ENCODE data around the gene IGSF23. TPM values are rescaled to one million over a fixed set of nuclear protein-coding genes. Genes with fewer than 3 reads are reported as not detected.

The IGSF23 gene
- total and polyA plus RNA-seq, 4 donors = 0.47 to 11.4 (median 3.3) TPM

DNA sequence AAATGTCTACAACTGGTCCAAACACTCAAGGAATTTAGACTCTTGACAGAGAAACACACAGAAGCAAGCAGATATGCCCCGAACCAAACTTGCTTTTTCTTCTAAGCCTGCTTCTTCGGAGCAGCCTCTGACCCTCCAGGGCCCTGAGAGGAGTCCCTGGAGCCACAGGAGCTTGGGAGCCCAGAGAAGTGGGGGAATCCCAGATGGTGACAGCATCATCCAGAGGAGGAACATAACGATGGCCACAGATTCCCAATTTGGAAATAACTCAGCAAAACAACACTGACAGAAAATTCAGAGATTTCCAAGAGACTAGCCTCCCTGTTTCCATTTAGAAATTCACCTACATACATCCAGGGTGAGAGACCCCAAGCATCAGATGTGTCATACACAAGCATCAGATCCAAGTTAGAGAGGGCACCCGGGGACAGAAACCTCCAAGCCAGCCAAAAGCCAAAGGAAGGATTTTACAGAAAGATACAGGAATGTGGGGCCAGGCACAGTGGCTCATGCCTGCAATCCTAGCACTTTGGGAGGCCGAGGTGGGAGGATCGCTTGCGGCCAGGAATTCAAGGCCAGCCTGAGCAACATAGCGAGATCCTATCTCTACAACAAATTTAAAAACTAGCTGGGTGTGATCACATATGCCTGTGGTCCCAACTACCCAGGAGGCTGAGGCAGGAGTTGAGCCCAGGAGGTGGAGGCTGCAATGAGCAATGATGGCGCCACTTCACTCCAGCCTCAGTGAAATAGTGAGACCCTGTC is 28.3 kb downstream of the IGSF23 start:
- peaks cover 0 to 3% (median 1%) of the 10 kb centered on the region in 4 donors for H3K36me3 ChIP-seq (ENCODE audit: control insufficient read depth in 4 of 4, insufficient read depth in 3 of 4, low read depth in 1 of 4, low read length in 3 of 4)
- H3K4me1 ChIP-seq (ENCODE audit: control insufficient read depth in 4 of 4, insufficient read depth in 4 of 4, low read length in 3 of 4) = peaks cover 2 to 32% (median 18%) of the 10 kb centered on the region in 4 donors
- H3K9ac ChIP-seq (ENCODE audit: low read depth in 1 of 2, low read length in 2 of 2) = no peak overlapping the region
- 95% methylated on average over 9 of the region's 9 CpGs for WGBS
- no peaks in the 10 kb centered on the region for H3K27me3 ChIP-seq (ENCODE audit: control insufficient read depth in 4 of 4, insufficient read depth in 4 of 4, low read length in 3 of 4)
- no peaks in the 10 kb centered on the region for H3K9me3 ChIP-seq (ENCODE audit: control insufficient read depth in 4 of 4, low read length in 3 of 4)
- TF ChIP-seq YY1 (IDR thresholded peaks at IDR 0.05) (no peak), HNF4A (conservative IDR thresholded peaks at IDR 0.05) (no peak), GABPA (IDR thresholded peaks at IDR 0.05 in 1 of 2, conservative IDR thresholded peaks at IDR 0.05 in 1 of 2) (no peak), NR2F2 (IDR thresholded peaks at IDR 0.05) (no peak), RXRA (IDR thresholded peaks at IDR 0.05) (no peak), TAF1 (conservative IDR thresholded peaks at IDR 0.05) (no peak), FOXA2 (IDR thresholded peaks at IDR 0.05) (no peak), RAD21 (IDR thresholded peaks at IDR 0.05) (no peak), FOXA1 (IDR thresholded peaks at IDR 0.05) (no peak)
- TF ChIP-seq, protein P1, sequence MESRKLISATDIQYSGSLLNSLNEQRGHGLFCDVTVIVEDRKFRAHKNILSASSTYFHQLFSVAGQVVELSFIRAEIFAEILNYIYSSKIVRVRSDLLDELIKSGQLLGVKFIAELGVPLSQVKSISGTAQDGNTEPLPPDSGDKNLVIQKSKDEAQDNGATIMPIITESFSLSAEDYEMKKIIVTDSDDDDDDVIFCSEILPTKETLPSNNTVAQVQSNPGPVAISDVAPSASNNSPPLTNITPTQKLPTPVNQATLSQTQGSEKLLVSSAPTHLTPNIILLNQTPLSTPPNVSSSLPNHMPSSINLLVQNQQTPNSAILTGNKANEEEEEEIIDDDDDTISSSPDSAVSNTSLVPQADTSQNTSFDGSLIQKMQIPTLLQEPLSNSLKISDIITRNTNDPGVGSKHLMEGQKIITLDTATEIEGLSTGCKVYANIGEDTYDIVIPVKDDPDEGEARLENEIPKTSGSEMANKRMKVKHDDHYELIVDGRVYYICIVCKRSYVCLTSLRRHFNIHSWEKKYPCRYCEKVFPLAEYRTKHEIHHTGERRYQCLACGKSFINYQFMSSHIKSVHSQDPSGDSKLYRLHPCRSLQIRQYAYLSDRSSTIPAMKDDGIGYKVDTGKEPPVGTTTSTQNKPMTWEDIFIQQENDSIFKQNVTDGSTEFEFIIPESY (IDR thresholded peaks at IDR 0.05) = no peak
- TF ChIP-seq, protein P2, sequence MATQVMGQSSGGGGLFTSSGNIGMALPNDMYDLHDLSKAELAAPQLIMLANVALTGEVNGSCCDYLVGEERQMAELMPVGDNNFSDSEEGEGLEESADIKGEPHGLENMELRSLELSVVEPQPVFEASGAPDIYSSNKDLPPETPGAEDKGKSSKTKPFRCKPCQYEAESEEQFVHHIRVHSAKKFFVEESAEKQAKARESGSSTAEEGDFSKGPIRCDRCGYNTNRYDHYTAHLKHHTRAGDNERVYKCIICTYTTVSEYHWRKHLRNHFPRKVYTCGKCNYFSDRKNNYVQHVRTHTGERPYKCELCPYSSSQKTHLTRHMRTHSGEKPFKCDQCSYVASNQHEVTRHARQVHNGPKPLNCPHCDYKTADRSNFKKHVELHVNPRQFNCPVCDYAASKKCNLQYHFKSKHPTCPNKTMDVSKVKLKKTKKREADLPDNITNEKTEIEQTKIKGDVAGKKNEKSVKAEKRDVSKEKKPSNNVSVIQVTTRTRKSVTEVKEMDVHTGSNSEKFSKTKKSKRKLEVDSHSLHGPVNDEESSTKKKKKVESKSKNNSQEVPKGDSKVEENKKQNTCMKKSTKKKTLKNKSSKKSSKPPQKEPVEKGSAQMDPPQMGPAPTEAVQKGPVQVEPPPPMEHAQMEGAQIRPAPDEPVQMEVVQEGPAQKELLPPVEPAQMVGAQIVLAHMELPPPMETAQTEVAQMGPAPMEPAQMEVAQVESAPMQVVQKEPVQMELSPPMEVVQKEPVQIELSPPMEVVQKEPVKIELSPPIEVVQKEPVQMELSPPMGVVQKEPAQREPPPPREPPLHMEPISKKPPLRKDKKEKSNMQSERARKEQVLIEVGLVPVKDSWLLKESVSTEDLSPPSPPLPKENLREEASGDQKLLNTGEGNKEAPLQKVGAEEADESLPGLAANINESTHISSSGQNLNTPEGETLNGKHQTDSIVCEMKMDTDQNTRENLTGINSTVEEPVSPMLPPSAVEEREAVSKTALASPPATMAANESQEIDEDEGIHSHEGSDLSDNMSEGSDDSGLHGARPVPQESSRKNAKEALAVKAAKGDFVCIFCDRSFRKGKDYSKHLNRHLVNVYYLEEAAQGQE (IDR thresholded peaks at IDR 0.05) = no peak
- TF ChIP-seq, protein P3, sequence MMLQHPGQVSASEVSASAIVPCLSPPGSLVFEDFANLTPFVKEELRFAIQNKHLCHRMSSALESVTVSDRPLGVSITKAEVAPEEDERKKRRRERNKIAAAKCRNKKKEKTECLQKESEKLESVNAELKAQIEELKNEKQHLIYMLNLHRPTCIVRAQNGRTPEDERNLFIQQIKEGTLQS (IDR thresholded peaks at IDR 0.05) = no peak
- TF ChIP-seq, protein P4, sequence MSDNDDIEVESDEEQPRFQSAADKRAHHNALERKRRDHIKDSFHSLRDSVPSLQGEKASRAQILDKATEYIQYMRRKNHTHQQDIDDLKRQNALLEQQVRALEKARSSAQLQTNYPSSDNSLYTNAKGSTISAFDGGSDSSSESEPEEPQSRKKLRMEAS (IDR thresholded peaks at IDR 0.05) = no peak
- no peak for DNase-seq (ENCODE audit: low spot score)
- no peak overlapping the region for H3K4me3 ChIP-seq (ENCODE audit: low read depth in 1 of 3, low read length in 3 of 3)
- peak overlapping the region; percentile 28 to 54 for H3K27ac ChIP-seq (ENCODE audit: low read depth in 1 of 2, low read length in 2 of 2)

DNA sequence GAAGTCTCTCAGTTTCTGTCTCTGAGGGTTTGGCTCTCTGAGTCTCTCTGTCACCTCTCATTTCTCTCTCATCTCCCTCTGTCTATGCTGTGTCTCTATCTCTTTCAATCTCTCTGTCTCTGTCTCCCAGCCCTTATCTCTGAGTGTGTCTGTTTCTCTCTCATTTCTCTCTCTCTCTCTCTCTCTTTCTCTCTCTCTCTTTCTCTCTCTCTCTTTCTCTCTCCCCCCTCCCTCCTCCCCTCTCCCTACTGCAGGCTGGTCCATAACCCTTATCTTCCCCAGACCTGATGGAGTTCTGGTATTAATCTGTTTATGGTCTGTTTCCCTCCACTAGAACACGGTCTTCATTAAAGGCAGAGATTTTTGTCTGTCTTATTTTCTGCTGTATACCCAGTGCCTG is 29.0 kb downstream of the IGSF23 start:
- DNase-seq (ENCODE audit: low spot score) = no peak
- no peak overlapping the region for H3K27ac ChIP-seq (ENCODE audit: low read depth in 1 of 2, low read length in 2 of 2)
- 62% methylated on average over 1 of the region's 1 CpG for WGBS
- no peak overlapping the region for H3K9ac ChIP-seq (ENCODE audit: low read depth in 1 of 2, low read length in 2 of 2)
- H3K27me3 ChIP-seq (ENCODE audit: control insufficient read depth in 4 of 4, insufficient read depth in 4 of 4, low read length in 3 of 4) = no peaks in the 10 kb centered on the region
- no peak overlapping the region for H3K4me3 ChIP-seq (ENCODE audit: low read depth in 1 of 3, low read length in 3 of 3)
- H3K4me1 ChIP-seq (ENCODE audit: control insufficient read depth in 4 of 4, insufficient read depth in 4 of 4, low read length in 3 of 4) = peaks cover 2 to 31% (median 19%) of the 10 kb centered on the region in 4 donors
- peaks cover 0 to 7% (median 1%) of the 10 kb centered on the region in 4 donors for H3K36me3 ChIP-seq (ENCODE audit: control insufficient read depth in 4 of 4, insufficient read depth in 3 of 4, low read depth in 1 of 4, low read length in 3 of 4)
- H3K9me3 ChIP-seq (ENCODE audit: control insufficient read depth in 4 of 4, low read length in 3 of 4) = no peaks in the 10 kb centered on the region
- TF ChIP-seq FOXA2 (IDR thresholded peaks at IDR 0.05) = no peak
- TF ChIP-seq JUND (IDR thresholded peaks at IDR 0.05) = no peak
- TF ChIP-seq TAF1 (conservative IDR thresholded peaks at IDR 0.05) = no peak
- no peak for TF ChIP-seq HNF4A (conservative IDR thresholded peaks at IDR 0.05)
- TF ChIP-seq, protein P5, sequence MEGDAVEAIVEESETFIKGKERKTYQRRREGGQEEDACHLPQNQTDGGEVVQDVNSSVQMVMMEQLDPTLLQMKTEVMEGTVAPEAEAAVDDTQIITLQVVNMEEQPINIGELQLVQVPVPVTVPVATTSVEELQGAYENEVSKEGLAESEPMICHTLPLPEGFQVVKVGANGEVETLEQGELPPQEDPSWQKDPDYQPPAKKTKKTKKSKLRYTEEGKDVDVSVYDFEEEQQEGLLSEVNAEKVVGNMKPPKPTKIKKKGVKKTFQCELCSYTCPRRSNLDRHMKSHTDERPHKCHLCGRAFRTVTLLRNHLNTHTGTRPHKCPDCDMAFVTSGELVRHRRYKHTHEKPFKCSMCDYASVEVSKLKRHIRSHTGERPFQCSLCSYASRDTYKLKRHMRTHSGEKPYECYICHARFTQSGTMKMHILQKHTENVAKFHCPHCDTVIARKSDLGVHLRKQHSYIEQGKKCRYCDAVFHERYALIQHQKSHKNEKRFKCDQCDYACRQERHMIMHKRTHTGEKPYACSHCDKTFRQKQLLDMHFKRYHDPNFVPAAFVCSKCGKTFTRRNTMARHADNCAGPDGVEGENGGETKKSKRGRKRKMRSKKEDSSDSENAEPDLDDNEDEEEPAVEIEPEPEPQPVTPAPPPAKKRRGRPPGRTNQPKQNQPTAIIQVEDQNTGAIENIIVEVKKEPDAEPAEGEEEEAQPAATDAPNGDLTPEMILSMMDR (IDR thresholded peaks at IDR 0.05; ENCODE audit: low read depth, low read length, missing input control) = no peak
- no peak for TF ChIP-seq NR2F2 (IDR thresholded peaks at IDR 0.05)
- TF ChIP-seq HNF4G (IDR thresholded peaks at IDR 0.05) = no peak
- no peak for TF ChIP-seq SP1 (IDR thresholded peaks at IDR 0.05)
- TF ChIP-seq RAD21 (IDR thresholded peaks at IDR 0.05) = no peak
- TF ChIP-seq, protein P2 (IDR thresholded peaks at IDR 0.05) = no peak
- TF ChIP-seq FOXA1 (IDR thresholded peaks at IDR 0.05) = no peak
- TF ChIP-seq RXRA (IDR thresholded peaks at IDR 0.05) = no peak
- TF ChIP-seq, protein P4 (IDR thresholded peaks at IDR 0.05) = no peak
- no peak for TF ChIP-seq GABPA (IDR thresholded peaks at IDR 0.05 in 1 of 2, conservative IDR thresholded peaks at IDR 0.05 in 1 of 2)
- TF ChIP-seq YY1 (IDR thresholded peaks at IDR 0.05) = no peak

Measured in liver (tissue), 9 donors.